Epithelial cell of esophagus (primary cell): ENCODE results near the gene ZFP42.

Experiments
- DNase-seq: peaks from one replicate; pipeline ENCODE4 v3.0.0; 2010; ENCODE audit warnings: low read depth
- H3K4me3 ChIP-seq: 2 replicates; pipeline ENCODE4 v1.5.1; 2011; ENCODE audit warnings: mild to moderate bottlenecking, low read length, control low read depth
- TF ChIP-seq, protein P1 (sequence below): IDR thresholded peaks from 2 replicates; pipeline ENCODE4 v1.5.1; 2011; ENCODE audit warnings: low read depth, mild to moderate bottlenecking, low read length, control low read depth, inconsistent platforms; ENCODE audit not compliant: insufficient read depth; ENCODE audit errors: missing control alignments

Gene ZFP42

GRCh38 chr4:188053302-188053701, 57.7 kb downstream of the ZFP42 start:
- TF ChIP-seq, protein P1, sequence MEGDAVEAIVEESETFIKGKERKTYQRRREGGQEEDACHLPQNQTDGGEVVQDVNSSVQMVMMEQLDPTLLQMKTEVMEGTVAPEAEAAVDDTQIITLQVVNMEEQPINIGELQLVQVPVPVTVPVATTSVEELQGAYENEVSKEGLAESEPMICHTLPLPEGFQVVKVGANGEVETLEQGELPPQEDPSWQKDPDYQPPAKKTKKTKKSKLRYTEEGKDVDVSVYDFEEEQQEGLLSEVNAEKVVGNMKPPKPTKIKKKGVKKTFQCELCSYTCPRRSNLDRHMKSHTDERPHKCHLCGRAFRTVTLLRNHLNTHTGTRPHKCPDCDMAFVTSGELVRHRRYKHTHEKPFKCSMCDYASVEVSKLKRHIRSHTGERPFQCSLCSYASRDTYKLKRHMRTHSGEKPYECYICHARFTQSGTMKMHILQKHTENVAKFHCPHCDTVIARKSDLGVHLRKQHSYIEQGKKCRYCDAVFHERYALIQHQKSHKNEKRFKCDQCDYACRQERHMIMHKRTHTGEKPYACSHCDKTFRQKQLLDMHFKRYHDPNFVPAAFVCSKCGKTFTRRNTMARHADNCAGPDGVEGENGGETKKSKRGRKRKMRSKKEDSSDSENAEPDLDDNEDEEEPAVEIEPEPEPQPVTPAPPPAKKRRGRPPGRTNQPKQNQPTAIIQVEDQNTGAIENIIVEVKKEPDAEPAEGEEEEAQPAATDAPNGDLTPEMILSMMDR = no peak
- H3K4me3 ChIP-seq = no peak overlapping the region
- DNase-seq = no peak
